Erythroblast (primary cell): ENCODE results near the gene SKI.

Source experiments
- GATA1 ChIP-seq: IDR thresholded peaks from 2 replicates; pipeline ENCODE4 v1.6.1; 2011; ENCODE audit warnings: low read depth, mild to moderate bottlenecking, control low read depth, low read length, moderate library complexity
- POLR2A ChIP-seq: IDR thresholded peaks from 2 replicates; pipeline ENCODE4 v1.6.1; 2011; ENCODE audit warnings: mild to moderate bottlenecking, low read length

DNA sequence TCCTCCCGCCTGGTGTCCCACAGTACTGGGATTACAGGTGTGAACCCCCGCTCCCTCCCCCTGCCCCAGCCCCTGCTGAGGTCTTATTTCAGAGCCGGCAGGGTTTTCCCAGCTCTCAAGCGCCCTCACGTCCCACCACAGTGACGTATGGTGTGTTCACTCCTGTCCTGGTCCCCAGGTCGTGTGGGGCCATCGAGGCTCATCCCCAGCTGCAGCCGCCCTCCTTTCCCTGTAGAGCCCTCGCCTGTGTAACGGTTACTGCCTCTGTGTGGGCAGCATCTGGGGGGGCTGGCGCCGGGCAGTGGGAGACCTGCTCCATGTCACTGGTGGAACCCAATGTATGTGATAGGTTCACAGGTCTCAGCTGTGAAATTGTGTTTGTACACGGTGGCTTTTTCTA is 23.2 kb downstream of the SKI start:
- no peak for TF ChIP-seq POLR2A
- no peak for TF ChIP-seq GATA1
